IgD-negative memory B cell (primary cell): ENCODE data around the gene TRPM2. TPM values are rescaled to one million over a fixed set of nuclear protein-coding genes. Genes with fewer than 3 reads are reported as not detected.
"Not testable (repeated sequence)": the region's sequence is repeated elsewhere in the genome, so short reads cannot be mapped to it uniquely, and the experiment has no call there.

Experiments
- H3K27ac Mint-ChIP-seq, 3 donors: one replicate each; pipeline ENCODE4 v1.8.0; 2020 to 2022; ENCODE audit warnings: mild to moderate bottlenecking in 3 of 3, mixed read lengths in 3 of 3, moderate library complexity in 1 of 3
- H3K27me3 Mint-ChIP-seq: one replicate; pipeline ENCODE4 v1.8.0; 2021; ENCODE audit warnings: mixed read lengths
- H3K36me3 Mint-ChIP-seq: one replicate; pipeline ENCODE4 v1.8.0; 2020; ENCODE audit warnings: mild to moderate bottlenecking, mixed read lengths
- H3K4me1 Mint-ChIP-seq, 3 donors: one replicate each; pipeline ENCODE4 v1.8.0; 2020 to 2022; ENCODE audit warnings: mixed read lengths in 3 of 3, mild to moderate bottlenecking in 1 of 3
- H3K4me3 Mint-ChIP-seq, 4 donors: one replicate each; pipeline ENCODE4 v1.8.0; 2020 to 2022; ENCODE audit warnings: mild to moderate bottlenecking in 4 of 4, mixed read lengths in 4 of 4, moderate library complexity in 3 of 4
- H3K9me3 Mint-ChIP-seq, 3 donors: one replicate each; pipeline ENCODE4 v1.8.0; 2020 to 2021; ENCODE audit warnings: mixed read lengths in 3 of 3, mild to moderate bottlenecking in 1 of 3
- polyA plus RNA-seq: library from polyadenylated mRNA; unstranded; fragments of 300-500 nt; fragmentation: Illumina TruSeq; gene quantifications from one replicate; pipeline ENCODE4 v1.2.3, GENCODE V29; 2021

The TRPM2 gene
- polyA plus RNA-seq, 1 donor from 2014 or later = 5.1 TPM

DNA sequence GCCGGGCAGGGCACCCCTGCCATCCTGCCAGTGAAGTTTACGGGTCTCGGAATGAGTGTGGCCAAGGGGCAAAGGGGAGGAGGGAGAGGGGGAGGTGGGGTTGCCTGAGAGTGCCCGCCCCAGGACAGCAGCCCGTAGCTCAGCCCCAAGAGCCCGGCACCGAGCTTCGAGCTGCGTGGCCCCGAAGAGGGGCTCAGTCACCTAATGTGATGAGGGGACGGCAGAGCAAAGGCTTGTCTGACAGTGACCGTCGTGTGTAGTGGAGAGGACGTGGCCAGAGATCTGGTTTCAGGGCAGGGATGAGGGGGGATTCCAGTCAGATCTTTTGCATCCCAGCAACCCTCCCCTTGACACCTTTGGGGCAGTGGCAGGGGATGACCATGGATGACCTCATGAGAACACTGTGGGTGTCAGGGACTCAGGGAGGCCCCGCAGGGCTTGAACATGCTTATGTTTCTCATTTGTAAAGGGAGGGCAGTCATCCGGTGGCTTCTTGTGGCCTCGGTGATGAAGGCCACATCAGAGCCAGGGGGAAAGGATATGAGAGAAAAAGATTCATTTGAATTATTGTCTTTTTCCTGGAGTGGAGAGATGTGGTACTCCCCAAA, 1.1 kb upstream of the TRPM2 start:
- H3K36me3 Mint-ChIP-seq = peaks cover 4% of the 10 kb centered on the region
- H3K27ac Mint-ChIP-seq = peak overlapping the region in 1 of 3 donors; percentile 43
- peak overlapping the region in 2 of 4 donors; percentile 52 to 91 for H3K4me3 Mint-ChIP-seq
- H3K4me1 Mint-ChIP-seq = peaks cover 29 to 39% (median 35%) of the 10 kb centered on the region in 3 donors
- H3K27me3 Mint-ChIP-seq = peaks cover 16% of the 10 kb centered on the region
- H3K9me3 Mint-ChIP-seq = no peaks in the 10 kb centered on the region

DNA sequence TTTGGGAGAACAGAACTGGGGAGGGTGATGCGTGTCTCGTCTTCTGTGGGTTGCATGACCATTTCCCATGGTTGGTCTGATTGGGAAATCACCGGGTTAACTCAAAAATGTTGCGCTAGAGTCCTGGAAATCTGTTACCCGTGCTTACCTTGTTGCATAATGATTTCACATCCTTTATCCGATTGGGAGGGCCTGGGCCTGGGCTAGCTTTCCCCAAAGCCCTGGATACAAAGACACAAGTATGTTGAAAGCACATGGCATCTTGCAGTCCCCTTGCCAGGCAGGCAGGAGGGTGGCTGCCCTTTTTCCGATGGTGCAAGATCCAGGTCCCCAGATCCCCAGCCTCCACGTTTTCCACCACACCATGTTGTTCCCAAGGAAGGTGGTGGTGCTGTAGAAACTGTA, 582 bp downstream of the TRPM2 start:
- peak overlapping the region; percentile 69 to 91 (median 86) for H3K4me3 Mint-ChIP-seq
- H3K36me3 Mint-ChIP-seq = peaks cover 4% of the 10 kb centered on the region
- H3K4me1 Mint-ChIP-seq = peaks cover 29 to 39% (median 35%) of the 10 kb centered on the region in 3 donors
- no peaks in the 10 kb centered on the region for H3K9me3 Mint-ChIP-seq
- H3K27me3 Mint-ChIP-seq = peaks cover 11% of the 10 kb centered on the region
- H3K27ac Mint-ChIP-seq = no peak overlapping the region

DNA sequence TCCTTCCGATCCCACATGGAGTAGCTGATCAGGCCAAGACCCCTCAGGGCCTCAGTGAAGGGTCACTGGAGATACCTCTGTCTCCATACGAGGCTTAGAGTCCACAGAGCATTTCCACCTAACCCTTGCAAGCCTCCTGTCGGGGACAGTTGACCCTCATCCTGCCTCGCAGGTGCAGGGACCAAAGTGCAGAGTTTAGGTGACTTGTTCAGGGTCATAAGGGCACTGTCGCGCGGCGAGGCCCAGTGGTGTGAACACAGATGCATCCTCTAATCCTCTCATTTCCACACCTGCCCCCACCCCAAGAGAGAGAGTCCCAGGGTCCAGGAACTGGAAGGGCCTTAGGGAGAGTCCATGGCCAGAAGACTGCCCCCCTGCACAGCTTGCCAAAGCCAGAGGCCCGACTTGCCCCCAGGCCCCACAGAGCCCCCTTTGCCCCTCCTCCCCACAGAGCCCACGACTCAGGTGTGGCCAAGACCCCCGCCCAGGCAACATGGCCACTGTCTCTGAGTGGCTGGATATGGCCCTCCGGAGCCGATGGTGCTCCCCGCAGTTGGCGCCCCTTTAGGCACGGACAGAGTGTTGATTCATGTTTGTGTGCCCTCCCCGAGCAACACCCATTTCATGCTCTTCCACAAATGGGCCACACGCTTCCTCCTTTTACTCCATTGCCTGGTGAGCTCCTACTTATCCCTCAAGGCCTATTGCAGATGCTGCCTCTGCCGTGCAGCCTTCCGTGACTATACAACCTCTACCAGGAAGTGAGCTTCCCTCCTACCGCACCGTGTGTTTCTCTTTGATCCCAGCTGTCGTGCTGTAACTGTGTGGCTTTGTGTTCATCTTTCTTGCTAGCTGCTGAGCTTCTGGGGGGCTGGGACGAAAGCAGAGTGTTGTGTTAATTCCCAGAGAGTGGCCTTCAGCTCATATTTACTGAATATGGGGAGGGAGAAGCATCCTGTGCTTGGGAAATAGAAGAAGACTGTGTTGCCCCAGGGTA, 1.7 kb downstream of the TRPM2 start:
- no peaks in the 10 kb centered on the region for H3K9me3 Mint-ChIP-seq
- peaks cover 4% of the 10 kb centered on the region for H3K36me3 Mint-ChIP-seq
- H3K4me3 Mint-ChIP-seq = peak overlapping the region; percentile 61 to 91 (median 80)
- H3K27me3 Mint-ChIP-seq = peaks cover 8% of the 10 kb centered on the region
- H3K27ac Mint-ChIP-seq = peak overlapping the region in 2 of 3 donors; percentile 3 to 63
- peaks cover 32 to 43% (median 37%) of the 10 kb centered on the region in 3 donors for H3K4me1 Mint-ChIP-seq

DNA sequence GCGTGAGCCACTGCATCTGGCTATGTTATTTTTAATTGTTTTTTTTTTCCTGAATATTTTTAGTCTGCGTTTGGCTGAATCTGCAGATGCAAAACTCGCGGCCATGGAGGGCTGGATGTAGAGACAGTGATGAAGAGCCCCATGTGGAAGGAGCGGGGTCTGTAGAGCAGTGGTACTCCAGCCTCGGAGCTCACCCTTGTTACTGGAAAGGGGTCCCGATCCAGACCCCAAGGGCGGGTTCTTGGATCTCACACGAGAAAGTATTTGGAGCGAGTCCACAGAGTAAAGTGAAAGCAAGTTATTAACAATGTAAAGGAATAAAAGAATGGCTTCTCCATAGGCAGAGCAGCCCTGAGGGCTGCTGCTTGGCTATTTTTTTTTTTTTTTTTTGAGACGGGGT, 2.7 kb downstream of the TRPM2 start:
- Mint-ChIP-seq H3K4me3 (peak overlapping the region in 2 of 4 donors; percentile 39 to 46), H3K36me3 (peaks cover 4% of the 10 kb centered on the region), H3K4me1 (peaks cover 34 to 44% (median 41%) of the 10 kb centered on the region in 3 donors), H3K27ac (peak overlapping the region in 2 of 3 donors; percentile 39 to 82), H3K27me3 (peaks cover 8% of the 10 kb centered on the region), H3K9me3 (no peaks in the 10 kb centered on the region)

DNA sequence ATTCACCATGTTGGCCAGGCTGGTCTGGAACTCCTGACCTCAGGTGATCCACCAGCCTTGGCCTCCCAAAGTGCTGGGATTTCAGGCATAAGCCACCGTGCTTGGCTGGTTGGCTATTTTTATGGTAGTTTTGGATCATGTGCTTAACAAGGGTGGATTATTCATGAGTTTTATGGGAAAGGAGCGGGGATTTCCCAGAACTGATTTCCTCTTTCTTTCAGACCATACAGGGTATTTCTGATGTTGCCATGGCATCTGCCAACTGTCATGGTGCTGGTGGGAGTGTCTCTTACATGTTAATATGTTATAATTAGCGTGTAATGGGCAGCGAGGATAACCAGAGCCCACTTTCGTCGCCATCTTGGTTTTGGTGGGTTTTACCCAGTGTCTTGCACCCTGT, 3.2 kb downstream of the TRPM2 start:
- Mint-ChIP-seq H3K9me3 (no peaks in the 10 kb centered on the region), H3K36me3 (peaks cover 4% of the 10 kb centered on the region), H3K4me3 (peak overlapping the region in 1 of 4 donors; percentile 46), H3K27ac (peak overlapping the region in 1 of 3 donors; percentile 82), H3K27me3 (peaks cover 5% of the 10 kb centered on the region), H3K4me1 (peaks cover 34 to 44% (median 40%) of the 10 kb centered on the region in 3 donors)

DNA sequence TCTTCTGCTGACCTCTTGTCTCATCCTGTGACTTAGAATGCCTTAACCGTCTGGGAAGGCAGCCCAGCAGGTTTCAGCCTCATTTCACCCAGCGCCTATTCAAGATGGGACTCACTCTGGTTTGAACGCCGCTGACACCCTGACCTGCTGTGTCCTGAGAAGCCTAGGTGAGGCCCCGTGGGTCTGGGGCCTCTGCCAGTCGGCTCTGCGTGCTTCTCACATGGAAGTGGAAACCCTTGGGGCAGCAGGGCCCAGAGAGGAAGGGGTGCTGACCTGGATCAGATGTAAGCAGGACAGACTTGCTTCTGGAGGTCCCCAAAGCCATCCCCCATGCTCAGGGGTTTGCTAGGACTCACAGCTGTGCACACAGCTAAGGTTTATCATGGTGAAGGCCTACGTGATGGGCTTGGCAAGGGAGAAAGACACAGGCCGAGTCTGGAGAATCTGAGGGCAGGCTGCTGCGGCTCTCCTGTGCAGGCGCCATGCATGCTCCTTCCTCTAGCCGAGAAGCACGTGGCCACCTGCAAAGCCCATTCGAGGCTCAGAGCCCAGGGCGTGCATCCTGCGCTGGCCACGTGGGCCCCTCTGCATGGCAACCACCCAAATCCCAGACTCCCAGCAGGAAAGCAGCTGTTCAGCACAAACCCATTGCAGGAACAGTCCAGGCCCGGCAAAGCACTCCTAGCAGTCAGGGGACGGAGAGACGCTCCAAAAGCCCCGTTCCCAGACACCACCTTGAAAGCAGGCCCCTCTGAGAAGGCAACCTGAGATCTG, 3.8 kb downstream of the TRPM2 start:
- H3K4me1 Mint-ChIP-seq = peaks cover 34 to 44% (median 40%) of the 10 kb centered on the region in 3 donors
- H3K27ac Mint-ChIP-seq = no peak overlapping the region
- peaks cover 4% of the 10 kb centered on the region for H3K36me3 Mint-ChIP-seq
- peaks cover 5% of the 10 kb centered on the region for H3K27me3 Mint-ChIP-seq
- H3K4me3 Mint-ChIP-seq = no peak overlapping the region
- H3K9me3 Mint-ChIP-seq = no peaks in the 10 kb centered on the region

DNA sequence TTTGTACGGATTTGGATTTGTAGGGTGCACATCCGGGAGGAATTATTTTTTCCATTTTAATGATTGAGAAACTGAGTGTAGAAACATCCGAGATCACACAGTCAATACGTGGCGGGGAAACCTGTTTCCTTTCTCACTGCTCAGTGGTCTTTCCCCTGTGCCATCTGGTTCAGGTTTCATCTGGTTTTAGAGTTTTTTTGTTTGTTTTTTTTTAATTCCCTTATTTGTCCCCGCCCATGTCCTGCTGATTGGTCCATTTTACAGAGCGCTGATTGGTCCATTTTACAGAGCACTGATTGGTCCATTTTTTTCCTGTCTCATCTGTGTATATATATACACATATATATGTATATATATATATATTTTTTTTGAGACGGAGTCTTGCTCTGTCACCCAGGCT, 6.0 kb downstream of the TRPM2 start:
- H3K36me3 Mint-ChIP-seq = peaks cover 6% of the 10 kb centered on the region
- H3K4me1 Mint-ChIP-seq = peaks cover 23 to 29% (median 24%) of the 10 kb centered on the region in 3 donors
- peaks cover 3% of the 10 kb centered on the region for H3K27me3 Mint-ChIP-seq
- no peak overlapping the region for H3K4me3 Mint-ChIP-seq
- H3K9me3 Mint-ChIP-seq = peaks cover 0 to 7% (median 0%) of the 10 kb centered on the region in 3 donors
- no peak overlapping the region for H3K27ac Mint-ChIP-seq

DNA sequence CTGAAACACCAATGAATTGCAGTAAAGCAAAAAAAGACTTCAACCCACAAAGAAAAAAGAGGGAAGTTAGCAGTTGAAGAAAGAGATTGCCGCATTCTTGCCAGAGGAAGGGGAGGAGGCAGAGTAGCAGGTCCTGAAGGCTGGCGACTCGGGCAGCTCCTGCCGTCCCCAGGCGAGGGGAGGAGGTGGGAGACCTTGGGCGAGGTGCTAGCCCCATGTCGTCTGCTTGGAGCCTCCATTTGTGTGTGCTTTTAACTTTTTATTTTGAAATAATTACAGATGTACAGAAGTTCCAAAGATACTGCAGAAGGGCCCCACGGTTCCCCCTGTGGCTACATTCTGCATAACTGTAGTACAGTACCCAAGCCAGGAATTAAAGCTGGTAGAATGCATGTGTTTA, 6.7 kb downstream of the TRPM2 start:
- H3K4me3 Mint-ChIP-seq = peak overlapping the region in 2 of 4 donors; percentile 33 to 71
- peaks cover 17 to 22% (median 18%) of the 10 kb centered on the region in 3 donors for H3K4me1 Mint-ChIP-seq
- H3K27ac Mint-ChIP-seq = peak overlapping the region in 1 of 3 donors; percentile 46
- peaks cover 3% of the 10 kb centered on the region for H3K27me3 Mint-ChIP-seq
- H3K9me3 Mint-ChIP-seq = peaks cover 0 to 7% (median 0%) of the 10 kb centered on the region in 3 donors
- H3K36me3 Mint-ChIP-seq = peaks cover 6% of the 10 kb centered on the region

DNA sequence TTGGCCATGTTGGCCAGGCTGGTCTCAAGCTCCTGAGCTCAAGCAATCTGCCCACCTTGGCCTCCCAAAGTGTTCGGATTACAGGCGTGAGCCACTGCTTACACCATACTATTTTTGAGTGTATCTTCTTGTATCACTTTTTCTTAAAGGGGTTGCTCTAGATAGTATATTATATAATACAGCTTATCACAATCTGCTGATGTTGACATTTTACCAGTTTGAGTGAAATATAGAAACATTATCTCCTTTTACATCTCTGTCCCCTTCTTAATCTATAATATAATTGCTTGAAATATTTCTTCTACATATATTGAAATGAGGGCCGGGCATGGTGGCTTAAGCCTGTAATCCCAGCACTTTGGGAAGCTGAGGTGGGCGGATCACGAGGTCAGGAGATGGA, 8.5 kb downstream of the TRPM2 start:
- H3K27me3 Mint-ChIP-seq, H3K36me3 Mint-ChIP-seq, H3K4me3 Mint-ChIP-seq, H3K4me1 Mint-ChIP-seq, H3K27ac Mint-ChIP-seq, H3K9me3 Mint-ChIP-seq: not testable (repeated sequence)

DNA sequence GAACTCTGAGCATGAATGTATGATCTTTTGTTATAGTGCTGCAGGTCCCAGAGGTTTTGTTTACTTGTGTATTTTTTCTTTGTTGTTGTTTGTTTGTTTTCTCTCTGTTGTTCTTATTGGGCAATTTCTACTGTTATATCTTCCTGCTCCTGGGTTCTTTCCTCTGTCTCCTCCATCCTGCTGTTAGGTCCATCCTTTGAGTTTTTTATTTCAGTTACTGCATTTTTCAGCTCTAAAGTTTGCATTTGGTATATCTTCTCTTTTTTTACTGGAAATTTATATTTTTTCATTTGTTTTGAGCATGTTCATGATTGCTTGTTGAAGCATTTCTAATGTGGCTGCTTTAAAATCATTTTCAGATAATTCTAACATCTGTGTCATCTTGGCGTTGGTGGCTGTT, 9.9 kb downstream of the TRPM2 start:
- Mint-ChIP-seq H3K27me3 (peaks cover 3% of the 10 kb centered on the region), H3K4me3 (no peak overlapping the region), H3K4me1 (peaks cover 6 to 7% (median 6%) of the 10 kb centered on the region in 3 donors), H3K27ac (no peak overlapping the region), H3K9me3 (peaks cover 0 to 7% (median 0%) of the 10 kb centered on the region in 3 donors), H3K36me3 (peaks cover 6% of the 10 kb centered on the region)

DNA sequence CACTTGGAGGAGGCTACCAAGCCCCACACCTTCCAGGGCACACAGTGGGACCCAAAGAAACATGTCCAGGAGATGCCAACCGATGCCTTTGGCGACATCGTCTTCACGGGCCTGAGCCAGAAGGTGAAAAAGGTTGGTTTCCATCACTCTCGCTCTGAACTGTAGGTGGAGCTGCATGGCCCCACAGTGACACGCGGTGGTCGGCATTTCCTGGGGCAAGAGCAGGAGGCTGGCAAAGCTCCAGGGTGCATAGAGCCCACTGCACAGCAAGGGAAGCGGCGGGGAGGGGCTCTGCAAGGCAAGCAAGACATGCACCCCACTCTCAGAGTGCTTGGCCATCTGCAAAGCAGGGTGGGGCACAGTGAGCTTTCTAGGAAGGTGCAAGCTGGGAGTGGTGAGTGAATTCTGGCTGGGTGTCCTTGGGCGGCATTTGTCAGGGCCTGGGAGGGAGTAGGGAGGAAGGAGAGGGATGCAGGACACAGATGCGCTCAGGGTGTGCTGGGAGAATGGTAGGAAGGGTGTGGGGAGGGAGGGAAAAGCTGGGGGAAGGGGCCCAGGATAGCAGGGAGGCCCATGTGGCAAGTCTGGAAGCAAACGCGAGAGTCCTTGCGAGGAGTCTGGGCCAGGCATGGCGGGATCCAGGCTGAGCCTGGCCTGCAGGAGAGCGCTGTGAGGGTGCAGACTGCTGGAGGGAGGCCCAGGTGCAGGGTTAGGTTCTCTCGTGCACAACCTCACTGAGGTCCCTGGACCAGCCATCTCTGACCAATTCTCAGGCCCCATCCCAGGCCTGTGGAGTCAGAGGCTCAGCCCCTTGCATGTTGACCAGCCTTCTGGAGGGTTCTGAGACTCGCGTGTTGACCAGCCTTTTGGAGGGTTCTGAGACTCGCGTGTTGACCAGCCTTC, 11.0 kb downstream of the TRPM2 start:
- Mint-ChIP-seq H3K36me3 (peaks cover 6% of the 10 kb centered on the region), H3K9me3 (peaks cover 0 to 7% (median 0%) of the 10 kb centered on the region in 3 donors), H3K27me3 (peaks cover 3% of the 10 kb centered on the region), H3K27ac (no peak overlapping the region), H3K4me3 (no peak overlapping the region), H3K4me1 (peaks cover 6 to 7% (median 6%) of the 10 kb centered on the region in 3 donors)

DNA sequence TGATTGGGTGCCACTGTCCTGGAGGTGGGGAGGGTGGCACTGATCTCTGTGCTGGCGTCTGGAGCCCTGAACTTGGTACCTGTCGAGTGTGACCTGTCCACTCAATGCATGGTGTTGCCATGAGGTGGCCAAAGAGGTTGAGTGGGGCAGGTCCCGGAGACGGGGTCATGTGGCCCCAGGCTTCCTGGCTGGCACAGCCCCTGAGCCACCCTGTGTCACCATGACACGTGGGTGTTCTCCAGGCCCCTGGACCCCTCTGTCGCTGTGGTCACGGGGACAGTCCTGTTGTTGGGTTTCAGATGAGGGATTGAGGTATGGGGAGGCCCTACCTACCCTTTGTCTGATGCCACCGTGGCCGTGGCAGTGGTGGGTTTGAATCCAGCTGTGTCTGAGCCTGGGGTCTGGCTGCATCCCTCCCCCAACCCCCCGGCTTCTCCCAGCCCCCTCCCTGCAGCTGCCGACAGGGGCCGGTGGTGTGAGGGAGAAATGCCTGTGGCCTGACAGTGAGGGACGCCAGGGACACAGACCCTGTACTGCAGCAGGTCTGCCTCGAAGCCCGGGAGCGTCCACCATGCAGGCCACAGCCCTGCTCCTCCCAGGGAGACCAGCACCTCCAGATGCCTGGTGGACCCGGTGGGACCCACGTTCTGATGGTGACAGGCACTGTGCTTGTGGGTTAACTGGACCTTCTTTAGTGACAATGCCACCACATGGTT, 12.0 kb downstream of the TRPM2 start:
- peaks cover 0 to 7% (median 0%) of the 10 kb centered on the region in 3 donors for H3K9me3 Mint-ChIP-seq
- H3K36me3 Mint-ChIP-seq = peaks cover 6% of the 10 kb centered on the region
- peaks cover 3% of the 10 kb centered on the region for H3K27me3 Mint-ChIP-seq
- H3K27ac Mint-ChIP-seq = no peak overlapping the region
- no peak overlapping the region for H3K4me3 Mint-ChIP-seq
- peaks cover 0 to 2% (median 2%) of the 10 kb centered on the region in 3 donors for H3K4me1 Mint-ChIP-seq

DNA sequence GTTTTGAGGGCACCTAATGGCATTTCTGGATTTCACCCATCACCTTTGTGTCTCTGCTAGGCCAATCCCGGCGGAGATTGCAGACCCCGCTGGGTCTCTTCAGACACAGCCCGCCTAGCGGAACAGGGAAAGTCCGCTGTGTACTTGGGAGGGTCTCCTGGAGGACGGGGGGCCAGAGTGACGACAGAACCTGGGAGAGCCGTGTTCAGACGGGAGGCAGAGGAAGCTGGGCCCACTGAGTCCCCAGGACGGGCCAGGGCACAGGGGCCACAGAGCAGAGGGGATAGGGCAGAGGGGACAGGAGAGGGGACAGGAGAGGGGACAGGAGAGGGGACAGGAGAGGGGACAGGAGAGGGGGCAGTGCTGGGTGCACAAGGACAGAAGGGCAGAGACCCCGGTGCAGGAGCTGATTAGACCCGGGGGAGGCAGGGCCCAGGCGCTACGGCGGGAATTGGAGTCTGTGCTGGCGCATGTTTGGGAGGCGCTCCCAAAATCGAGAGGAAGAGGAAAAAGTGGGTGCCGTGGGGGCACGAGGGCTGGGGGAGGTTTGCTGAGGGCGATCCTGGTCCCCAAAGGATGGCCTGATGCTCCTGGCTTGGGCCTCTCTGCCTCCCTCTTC, 12.7 kb downstream of the TRPM2 start:
- peaks cover 0 to 2% (median 0%) of the 10 kb centered on the region in 3 donors for H3K4me1 Mint-ChIP-seq
- no peak overlapping the region for H3K4me3 Mint-ChIP-seq
- peaks cover 0 to 7% (median 0%) of the 10 kb centered on the region in 3 donors for H3K9me3 Mint-ChIP-seq
- H3K27ac Mint-ChIP-seq = no peak overlapping the region
- peaks cover 2% of the 10 kb centered on the region for H3K27me3 Mint-ChIP-seq
- peaks cover 6% of the 10 kb centered on the region for H3K36me3 Mint-ChIP-seq
